GM12878 (cell line): ENCODE data around the gene CR1. TPM values are rescaled to one million over a fixed set of nuclear protein-coding genes. Genes with fewer than 3 reads are reported as not detected.
A peak's percentile ranks its signal among the peaks of the same experiment; 100 is the strongest.

ENCODE experiments used
- ATAC-seq: fragments of 200-7000 bp; cut with Tn5 transposase; 3 replicates; pipeline ENCODE4 v1.9.1; 2020; ENCODE audit warnings: mild to moderate bottlenecking, moderate library complexity
- BruUV-seq: library from RNA; stranded (reverse); fragments of 400-500 nt; replicated peaks from 2 replicates; lab custom pipeline; 2021; lab: Mats Ljungman, UMichigan
- CTCF ChIA-PET: fragments of 300-600 bp; sonication (Branson Sonifier 250); formaldehyde crosslinking; extraction: SDS; loops from one replicate; lab custom pipeline; 2021; ENCODE audit warnings: inconsistent platforms; lab: Yijun Ruan, JAX
- POLR2A ChIA-PET: fragments of 350-600 bp; formaldehyde crosslinking; extraction: SDS; loops from one replicate; lab custom pipeline; 2021; ENCODE audit warnings: inconsistent platforms; lab: Charles Lee
- RAD21 ChIA-PET: fragments of 300-600 bp; sonication (Branson Sonifier 250); formaldehyde crosslinking; loops from one replicate; lab custom pipeline; 2023; ENCODE audit warnings: antibody characterized with exemption; ENCODE audit not compliant: unreplicated experiment; lab: Charles Lee
- SMC1A ChIA-PET: fragments of 300-600 bp; sonication (Branson Sonifier 250); formaldehyde crosslinking; loops from one replicate; lab custom pipeline; 2023; ENCODE audit not compliant: unreplicated experiment, uncharacterized antibody; lab: Charles Lee
- DNase-seq: peaks from one replicate; pipeline ENCODE4 v3.0.0-alpha.2; 2011; ENCODE audit warnings: low read depth, low spot score
- FAIRE-seq: peaks from 3 replicates; lab custom pipeline; 2011; peaks lifted over from hg19 to GRCh38; lab: Jason Lieb, UNC
- H2AFZ ChIP-seq: 2 replicates; pipeline ENCODE4 v1.6.0; 2011; ENCODE audit warnings: low read depth, low read length, control low read depth; ENCODE audit not compliant: control insufficient read depth
- H3K27ac ChIP-seq: 2 replicates; pipeline ENCODE4 v1.5.1; 2011; ENCODE audit warnings: control low read depth; ENCODE audit not compliant: control insufficient read depth, insufficient read depth
- H3K27me3 ChIP-seq, 2 experiments: replicated peaks in 1 of 2; 2 replicates each; pipeline versions ENCODE4 v1.6.0 to v1.6.1; 2011; ENCODE audit warnings: low read length in 1 of 2; ENCODE audit not compliant: control insufficient read depth in 2 of 2, insufficient read depth in 2 of 2
- H3K36me3 ChIP-seq, 2 experiments: 2 replicates each; pipeline ENCODE4 v1.5.1; 2011; ENCODE audit warnings: low read length in 1 of 2; ENCODE audit not compliant: control insufficient read depth in 2 of 2, insufficient read depth in 2 of 2
- H3K4me1 ChIP-seq: 2 replicates; pipeline ENCODE4 v1.6.1; 2011; ENCODE audit warnings: mild to moderate bottlenecking, low read length, moderate library complexity, mixed read lengths; ENCODE audit not compliant: control insufficient read depth, insufficient read depth
- H3K4me2 ChIP-seq: 2 replicates; pipeline ENCODE4 v1.6.0; 2011; ENCODE audit warnings: control low read depth; ENCODE audit not compliant: control insufficient read depth, insufficient read depth
- H3K4me3 ChIP-seq: fragments of 200-600 bp; sonication (generic); 2 replicates; pipeline ENCODE4 v1.5.1; 2016
- H3K79me2 ChIP-seq: 2 replicates; pipeline ENCODE4 v1.6.0; 2011; ENCODE audit warnings: low read length; ENCODE audit not compliant: control insufficient read depth, insufficient read depth
- H3K9ac ChIP-seq: 2 replicates; pipeline ENCODE4 v1.8.0; 2011; ENCODE audit warnings: low read length, control low read depth, mixed read lengths; ENCODE audit not compliant: control insufficient read depth, insufficient read depth
- H3K9me3 ChIP-seq: replicated peaks from 3 replicates; pipeline ENCODE4 v1.5.1; 2011; ENCODE audit warnings: mild to moderate bottlenecking, low read length; ENCODE audit not compliant: control insufficient read depth, insufficient read depth
- H4K20me1 ChIP-seq: 2 replicates; pipeline ENCODE4 v1.6.0; 2011; ENCODE audit not compliant: control insufficient read depth, insufficient read depth
- CBX3 ChIP-seq: fragments of 200-600 bp; sonication (generic); IDR thresholded peaks from 2 replicates; pipeline ENCODE4 v1.6.1; 2016; ENCODE audit warnings: low read depth, borderline replicate concordance
- CEBPB ChIP-seq, 2 experiments: fragments of 150-350 bp in 1 of 2; IDR thresholded peaks; 2 replicates each; pipeline ENCODE4 v1.6.1; 2012 to 2014; ENCODE audit warnings: low read depth in 2 of 2, low read length in 2 of 2, borderline replicate concordance in 1 of 2, inconsistent platforms in 1 of 2
- HDAC2 ChIP-seq: fragments of 200-600 bp; sonication (generic); IDR thresholded peaks from 2 replicates; pipeline ENCODE4 v1.6.1; 2017
- IKZF1 ChIP-seq: fragments of 450-650 bp; conservative IDR thresholded peaks from 2 replicates; pipeline ENCODE4 v1.6.1; 2017; ENCODE audit warnings: antibody characterized with exemption, mild to moderate bottlenecking
- KAT2A ChIP-seq: conservative IDR thresholded peaks from 2 replicates; pipeline ENCODE4 v1.6.1; 2011; ENCODE audit warnings: low read depth, low read length; ENCODE audit not compliant: control insufficient read depth
- TARDBP ChIP-seq: IDR thresholded peaks from 2 replicates; pipeline ENCODE4 v1.6.1; 2016; ENCODE audit warnings: borderline replicate concordance
- WRNIP1 ChIP-seq: IDR thresholded peaks from 2 replicates; pipeline ENCODE4 v1.6.1; 2011; ENCODE audit warnings: low read depth, low read length, improper control_type of control experiment, borderline replicate concordance
- YY1 ChIP-seq: IDR thresholded peaks from 2 replicates; pipeline ENCODE4 v1.6.1; 2011; ENCODE audit warnings: low read depth, mild to moderate bottlenecking, low read length
- ZNF207 ChIP-seq: fragments of 450-650 bp; IDR thresholded peaks from 2 replicates; pipeline ENCODE4 v1.6.1; 2014; ENCODE audit warnings: antibody characterized with exemption, mild to moderate bottlenecking, borderline replicate concordance
- ZZZ3 ChIP-seq: IDR thresholded peaks from 2 replicates; pipeline ENCODE4 v1.6.1; 2011; ENCODE audit warnings: low read depth; ENCODE audit not compliant: control insufficient read depth, insufficient read length
- WGBS: methylation state at CpG from one replicate; pipeline ENCODE4 v1.1.6; 2016; ENCODE audit warnings: low lambda C conversion rate; ENCODE audit not compliant: insufficient replicate concordance, insufficient coverage; ENCODE audit errors: missing lambda C conversion rate; 5-methylcytosine and 5-hydroxymethylcytosine counted together
- in situ Hi-C: fragments of 300-500 bp; cut with MboI; formaldehyde crosslinking; loops from 9 replicates; pipeline ENCODE4 v1.14.3; 2018; ENCODE audit warnings: mixed read lengths
- intact Hi-C: fragments of 100-400 bp; cut with micrococcal nuclease; formaldehyde crosslinking; loops from one replicate; pipeline ENCODE4 v1.14.2; 2022; ENCODE audit not compliant: unreplicated experiment
- polyA plus RNA-seq, 11 experiments: library from polyadenylated mRNA; depleted of rRNA in 4 of 11; unstranded in 6 of 11; stranded (reverse) in 5 of 11; fragments of >200 nt; fragmentation: Nextera tagmentation in 4 of 11; fragmentation: Illumina TruSeq in 1 of 11; extraction: Ambion mirVana in 4 of 11; extraction: Trizol in 1 of 11; gene quantifications; 1 replicate in 1 of 11; 2 replicates in 10 of 11; pipeline versions ENCODE4 v1.2.1 to v1.2.3, GENCODE V29; 2011 to 2016; ENCODE audit warnings: inconsistent platforms in 2 of 11, missing spikeins in 2 of 11, low read depth in 1 of 11
- total RNA-seq, 4 experiments: library from RNA; depleted of rRNA in 3 of 4; stranded (reverse); fragments of >200 nt in 3 of 4; fragmentation: Illumina TruSeq in 1 of 4; extraction: Trizol in 1 of 4; gene quantifications; 2 replicates each; pipeline versions ENCODE4 v1.2.1 to v1.2.3, GENCODE V29; 2013 to 2021
- TF ChIP-seq, protein P1 (sequence below): fragments of 450-650 bp; IDR thresholded peaks from 2 replicates; pipeline ENCODE4 v1.6.1; 2017; ENCODE audit warnings: mild to moderate bottlenecking, moderate library complexity
- TF ChIP-seq, protein P2 (sequence below): IDR thresholded peaks from 2 replicates; pipeline ENCODE4 v1.6.1; 2012; ENCODE audit warnings: low read depth, low read length, improper control_type of control experiment

Gene CR1
- total and polyA plus RNA-seq, 10 of the 15 experiments (the other 5 are each of a cell fraction or from before 2014, with no cell fraction given): 0.30 to 8.0 (median 4.3) TPM

- BruUV-seq: no TSS peak
- DNase-seq: no peak
- POLR2A ChIA-PET: no interaction called here
- ATAC-seq: no peak; the same call in 2 of the 3 replicates
- H3K27me3 ChIP-seq: no peaks in the 10 kb centered on the region
- SMC1A ChIA-PET: no interaction called here
- no peak overlapping the region for H3K27ac ChIP-seq
- peak overlapping the region; percentile 83 for H2AFZ ChIP-seq
- H3K79me2 ChIP-seq: no peaks in the 10 kb centered on the region
- H3K4me3 ChIP-seq: peak overlapping the region; percentile 72
- peak overlapping the region; percentile 90 for H3K4me2 ChIP-seq
- H3K9me3 ChIP-seq: no peaks in the 10 kb centered on the region; the same call in 2 of the 3 replicates
- RAD21 ChIA-PET: no interaction called here
- 13% methylated on average over 9 of the region's 9 CpGs for WGBS
- intact Hi-C loops (no loop called here), in situ Hi-C loops (no loop called here)
- TF ChIP-seq WRNIP1: no peak
- no peak for TF ChIP-seq ZZZ3
- no peak for TF ChIP-seq CBX3
- H4K20me1 ChIP-seq: no peaks in the 10 kb centered on the region
- CTCF ChIA-PET: no interaction called here
- H3K36me3 ChIP-seq: no peaks in the 10 kb centered on the region
- FAIRE-seq: no peak
- peaks cover 2% of the 10 kb centered on the region; the same call in 1 of the 2 replicates for H3K4me1 ChIP-seq
- H3K9ac ChIP-seq: no peak overlapping the region
Observed at GRCh38 chr1:207644166-207644851, 148.4 kb downstream of the CR1 start.

DNA sequence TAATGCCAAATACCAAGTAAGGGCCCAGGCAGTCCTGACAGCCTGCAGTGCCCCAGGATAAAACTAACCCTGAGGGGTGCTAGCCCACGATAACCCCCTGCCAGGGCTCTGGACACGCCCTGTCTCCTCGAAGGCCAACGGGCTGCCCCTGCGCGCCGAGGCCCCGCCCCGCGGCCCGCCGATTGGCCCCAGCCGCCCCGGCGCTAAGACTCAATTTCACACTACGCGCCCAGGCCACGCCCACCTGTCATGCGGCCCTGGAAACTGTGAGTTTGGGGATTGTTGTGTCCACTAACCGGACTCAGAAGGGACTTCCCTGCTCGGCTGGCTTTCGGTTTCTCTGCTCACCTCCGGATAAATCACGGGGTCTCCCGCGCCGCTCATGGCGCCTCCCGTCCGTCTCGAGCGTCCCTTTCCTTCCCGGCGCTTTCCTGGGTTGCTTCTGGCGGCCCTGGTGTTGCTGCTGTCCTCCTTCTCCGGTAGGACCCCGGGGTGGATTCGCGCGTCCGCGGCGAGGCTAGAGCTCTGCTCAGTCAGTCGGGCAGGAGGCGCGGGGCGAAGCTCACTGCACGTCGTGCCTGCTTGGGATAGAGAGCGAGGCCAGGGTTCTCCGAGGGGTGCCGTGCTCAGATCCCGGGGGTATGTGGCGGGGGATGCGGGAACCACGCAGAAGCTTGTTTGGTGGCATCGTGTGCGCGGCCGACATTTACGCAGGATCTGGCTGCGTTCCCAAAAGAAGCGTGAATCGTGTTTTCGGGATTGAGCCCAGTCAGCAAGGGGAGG lies 149.1 kb downstream of the CR1 start, which contains the start of gene CR1L:
Gene CR1L, plus strand, starts transcription at position 282 of the 783 bp plus-strand sequence. Its CDS starts 101 bp downstream, at position 383.
- no peaks in the 10 kb centered on the region for H3K79me2 ChIP-seq
- in situ Hi-C loops (no loop called here), intact Hi-C loops (no loop called here)
- WGBS: 34% methylated on average over 65 of the region's 65 CpGs
- RAD21 ChIA-PET: no interaction called here
- no peaks in the 10 kb centered on the region for H4K20me1 ChIP-seq
- BruUV-seq: no TSS peak
- SMC1A ChIA-PET: no interaction called here
- no peak within 1 kb of the TSS for H3K27ac ChIP-seq
- no peaks in the 10 kb centered on the region; the same call in 2 of the 3 replicates for H3K9me3 ChIP-seq
- H3K4me1 ChIP-seq: peaks cover 2% of the 10 kb centered on the region; the same call in 1 of the 2 replicates
- H3K9ac ChIP-seq: no peak within 1 kb of the TSS
- FAIRE-seq (peak; percentile 41), DNase-seq (no peak), ATAC-seq (peak; percentile 99)
- peak within 1 kb of the TSS; percentile 72 for H3K4me3 ChIP-seq
- POLR2A ChIA-PET: no interaction called here
- no peaks in the 10 kb centered on the region for H3K36me3 ChIP-seq
- H3K4me2 ChIP-seq: peak within 1 kb of the TSS; percentile 90
- CTCF ChIA-PET: no interaction called here
- H3K27me3 ChIP-seq: no peaks in the 10 kb centered on the region
- peak within 1 kb of the TSS; percentile 83 for H2AFZ ChIP-seq
- TF ChIP-seq, protein P1, sequence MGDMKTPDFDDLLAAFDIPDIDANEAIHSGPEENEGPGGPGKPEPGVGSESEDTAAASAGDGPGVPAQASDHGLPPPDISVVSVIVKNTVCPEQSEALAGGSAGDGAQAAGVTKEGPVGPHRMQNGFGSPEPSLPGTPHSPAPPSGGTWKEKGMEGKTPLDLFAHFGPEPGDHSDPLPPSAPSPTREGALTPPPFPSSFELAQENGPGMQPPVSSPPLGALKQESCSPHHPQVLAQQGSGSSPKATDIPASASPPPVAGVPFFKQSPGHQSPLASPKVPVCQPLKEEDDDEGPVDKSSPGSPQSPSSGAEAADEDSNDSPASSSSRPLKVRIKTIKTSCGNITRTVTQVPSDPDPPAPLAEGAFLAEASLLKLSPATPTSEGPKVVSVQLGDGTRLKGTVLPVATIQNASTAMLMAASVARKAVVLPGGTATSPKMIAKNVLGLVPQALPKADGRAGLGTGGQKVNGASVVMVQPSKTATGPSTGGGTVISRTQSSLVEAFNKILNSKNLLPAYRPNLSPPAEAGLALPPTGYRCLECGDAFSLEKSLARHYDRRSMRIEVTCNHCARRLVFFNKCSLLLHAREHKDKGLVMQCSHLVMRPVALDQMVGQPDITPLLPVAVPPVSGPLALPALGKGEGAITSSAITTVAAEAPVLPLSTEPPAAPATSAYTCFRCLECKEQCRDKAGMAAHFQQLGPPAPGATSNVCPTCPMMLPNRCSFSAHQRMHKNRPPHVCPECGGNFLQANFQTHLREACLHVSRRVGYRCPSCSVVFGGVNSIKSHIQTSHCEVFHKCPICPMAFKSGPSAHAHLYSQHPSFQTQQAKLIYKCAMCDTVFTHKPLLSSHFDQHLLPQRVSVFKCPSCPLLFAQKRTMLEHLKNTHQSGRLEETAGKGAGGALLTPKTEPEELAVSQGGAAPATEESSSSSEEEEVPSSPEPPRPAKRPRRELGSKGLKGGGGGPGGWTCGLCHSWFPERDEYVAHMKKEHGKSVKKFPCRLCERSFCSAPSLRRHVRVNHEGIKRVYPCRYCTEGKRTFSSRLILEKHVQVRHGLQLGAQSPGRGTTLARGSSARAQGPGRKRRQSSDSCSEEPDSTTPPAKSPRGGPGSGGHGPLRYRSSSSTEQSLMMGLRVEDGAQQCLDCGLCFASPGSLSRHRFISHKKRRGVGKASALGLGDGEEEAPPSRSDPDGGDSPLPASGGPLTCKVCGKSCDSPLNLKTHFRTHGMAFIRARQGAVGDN: no peak
- TF ChIP-seq HDAC2 (no peak), CEBPB (IDR thresholded peaks at IDR 0.05; ENCODE audit: borderline replicate concordance in 1 of 2, low read depth in 2 of 2, low read length in 2 of 2) (no peak), YY1 (peak; percentile 30; the same call in 1 of the 2 replicates), TARDBP (no peak), KAT2A (no peak), ZNF207 (0 out of 2 replicates have a peak, but pooled peaks have one; percentile 48), IKZF1 (0 out of 2 replicates have a peak, but pooled peaks have one; percentile 12)
- TF ChIP-seq, protein P2, sequence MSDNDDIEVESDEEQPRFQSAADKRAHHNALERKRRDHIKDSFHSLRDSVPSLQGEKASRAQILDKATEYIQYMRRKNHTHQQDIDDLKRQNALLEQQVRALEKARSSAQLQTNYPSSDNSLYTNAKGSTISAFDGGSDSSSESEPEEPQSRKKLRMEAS: peak; percentile 55; the same call in 1 of the 2 replicates
